ENCODE measurements around the gene PCDHB2.
"Not testable (repeated sequence)": the region's sequence is repeated elsewhere in the genome, so short reads cannot be mapped to it uniquely, and the experiment has no call there.

PCDHB2 gene

GRCh38 chr5:141119250-141119649 is 24.8 kb downstream of the PCDHB2 start:
- no peak for DNase-seq
- Mint-ChIP-seq H3K4me1 (ENCODE audit: low read depth) (no peaks in the 10 kb centered on the region), H3K9me3 (peaks cover 30% of the 10 kb centered on the region), H3K27ac (no peak overlapping the region), H3K36me3 (ENCODE audit: low read depth) (peaks cover 2% of the 10 kb centered on the region), H3K4me3 (no peak overlapping the region), H3K27me3 (peaks cover 29% of the 10 kb centered on the region)

GRCh38 chr5:141121563-141121962 is 27.1 kb downstream of the PCDHB2 start, which contains the start of gene PCDHB4:
Gene PCDHB4 (plus strand): TSS chr5:141121818. CDS start chr5:141121999, 181 bp downstream.
- H3K4me1 Mint-ChIP-seq (ENCODE audit: low read depth), result no peaks in the 10 kb centered on the region
- no peak within 1 kb of the TSS for H3K4me3 Mint-ChIP-seq
- no peak within 1 kb of the TSS for H3K27ac Mint-ChIP-seq
- no peak for DNase-seq
- peaks cover 34% of the 10 kb centered on the region for H3K27me3 Mint-ChIP-seq
- H3K9me3 Mint-ChIP-seq, result peaks cover 12% of the 10 kb centered on the region
- peaks cover 2% of the 10 kb centered on the region for H3K36me3 Mint-ChIP-seq (ENCODE audit: low read depth)

GRCh38 chr5:141121985-141122384 is 27.6 kb downstream of the PCDHB2 start:
- Mint-ChIP-seq H3K4me1 (ENCODE audit: low read depth) (no peaks in the 10 kb centered on the region), H3K9me3 (peaks cover 9% of the 10 kb centered on the region), H3K36me3 (ENCODE audit: low read depth) (peaks cover 2% of the 10 kb centered on the region), H3K27ac (no peak overlapping the region), H3K4me3 (no peak overlapping the region), H3K27me3 (peaks cover 34% of the 10 kb centered on the region)
- no peak for DNase-seq

- not testable (repeated sequence) for H3K4me1 Mint-ChIP-seq (ENCODE audit: low read depth); H3K4me3 Mint-ChIP-seq; H3K9me3 Mint-ChIP-seq; H3K27ac Mint-ChIP-seq; DNase-seq; H3K36me3 Mint-ChIP-seq (ENCODE audit: low read depth)
- H3K27me3 Mint-ChIP-seq, result peaks cover 34% of the 10 kb centered on the region
These were observed 29.2 kb downstream of the PCDHB2 start for GRCh38 chr5:141123396-141124135.

- Mint-ChIP-seq H3K27ac (no peak overlapping the region), H3K4me1 (ENCODE audit: low read depth) (no peaks in the 10 kb centered on the region), H3K27me3 (peaks cover 25% of the 10 kb centered on the region), H3K36me3 (ENCODE audit: low read depth) (peaks cover 2% of the 10 kb centered on the region), H3K9me3 (peaks cover 9% of the 10 kb centered on the region), H3K4me3 (no peak overlapping the region)
- DNase-seq, result no peak
These were observed 32.9 kb downstream of the PCDHB2 start for GRCh38 chr5:141127305-141127704.

- Mint-ChIP-seq H3K36me3 (ENCODE audit: low read depth) (peaks cover 3% of the 10 kb centered on the region), H3K4me1 (ENCODE audit: low read depth) (peaks cover 5% of the 10 kb centered on the region), H3K27me3 (peaks cover 41% of the 10 kb centered on the region), H3K27ac (no peak within 1 kb of the TSS), H3K9me3 (peaks cover 45% of the 10 kb centered on the region), H3K4me3 (peak within 1 kb of the TSS; percentile 11)
- DNase-seq, result no peak
These were observed 40.8 kb downstream of the PCDHB2 start, which contains the start of gene PCDHB5 for GRCh38 chr5:141135030-141135717. Gene PCDHB5 (plus strand): TSS chr5:141135206. CDS start chr5:141135435, 229 bp downstream.

GRCh38 chr5:141135718-141136266 is 41.4 kb downstream of the PCDHB2 start:
- Mint-ChIP-seq H3K4me1 (ENCODE audit: low read depth) (peaks cover 5% of the 10 kb centered on the region), H3K4me3 (no peak overlapping the region), H3K27ac (no peak overlapping the region), H3K9me3 (peaks cover 45% of the 10 kb centered on the region), H3K36me3 (ENCODE audit: low read depth) (peaks cover 3% of the 10 kb centered on the region), H3K27me3 (peaks cover 39% of the 10 kb centered on the region)
- no peak for DNase-seq

GRCh38 chr5:141137346-141137745 is 42.9 kb downstream of the PCDHB2 start:
- H3K4me3 Mint-ChIP-seq; H3K27ac Mint-ChIP-seq; H3K36me3 Mint-ChIP-seq (ENCODE audit: low read depth); DNase-seq; H3K4me1 Mint-ChIP-seq (ENCODE audit: low read depth): not testable (repeated sequence)
- H3K9me3 Mint-ChIP-seq, result peaks cover 45% of the 10 kb centered on the region
- peaks cover 39% of the 10 kb centered on the region for H3K27me3 Mint-ChIP-seq
